Measurements from ENCODE around the gene IGFBP4.
A peak's percentile ranks its signal among the peaks of the same experiment; 100 is the strongest.

IGFBP4 gene

GRCh38 chr17:40432864-40433528 is 10.3 kb upstream of the IGFBP4 start:
- DNase-seq = no peak

DNA sequence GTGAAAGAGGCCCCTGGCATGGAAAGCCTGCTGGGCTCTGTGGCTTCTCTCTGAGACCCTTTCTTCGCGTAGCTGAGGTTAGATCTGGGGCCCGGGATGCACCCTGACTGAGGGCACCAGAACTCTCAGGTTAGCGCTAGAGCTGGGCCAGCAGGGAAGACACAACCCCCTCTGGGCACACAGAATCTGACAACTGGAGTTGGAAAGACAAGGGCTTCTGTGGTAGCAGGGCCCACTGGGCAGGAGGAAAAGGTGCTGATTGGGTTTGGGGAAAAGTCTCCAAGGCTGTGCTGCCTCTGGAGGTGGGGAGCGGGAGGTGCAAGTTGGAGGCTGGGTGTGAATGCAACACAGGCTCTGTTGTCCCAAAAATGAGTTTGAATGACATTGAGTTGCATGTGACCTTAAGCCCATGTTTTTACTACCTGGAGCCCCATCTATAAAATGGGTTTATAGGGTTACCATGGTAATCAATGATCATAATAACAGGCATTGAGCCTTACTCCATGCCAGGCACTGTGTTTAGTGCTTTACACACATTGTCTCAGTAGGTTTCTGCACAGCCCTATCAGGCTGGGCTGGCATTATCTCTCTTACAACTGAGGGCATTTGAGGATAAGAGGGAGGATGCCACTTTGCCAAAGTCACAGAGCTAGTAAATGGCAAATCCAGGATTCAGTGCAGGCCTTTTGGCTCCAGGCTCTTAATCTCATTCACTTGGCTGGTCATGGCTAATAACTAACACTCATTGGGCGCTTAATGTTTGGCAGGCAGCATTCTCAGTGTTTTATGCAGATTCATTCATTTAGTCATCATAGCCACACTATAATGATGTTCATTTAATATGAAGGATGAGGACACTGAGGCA is 9.5 kb upstream of the IGFBP4 start:
- DNase-seq = no peak

- no peak for DNase-seq
These were observed 6.6 kb upstream of the IGFBP4 start for GRCh38 chr17:40436636-40437035.

GRCh38 chr17:40437095-40437732 is 6.0 kb upstream of the IGFBP4 start:
- no peak for DNase-seq

DNA sequence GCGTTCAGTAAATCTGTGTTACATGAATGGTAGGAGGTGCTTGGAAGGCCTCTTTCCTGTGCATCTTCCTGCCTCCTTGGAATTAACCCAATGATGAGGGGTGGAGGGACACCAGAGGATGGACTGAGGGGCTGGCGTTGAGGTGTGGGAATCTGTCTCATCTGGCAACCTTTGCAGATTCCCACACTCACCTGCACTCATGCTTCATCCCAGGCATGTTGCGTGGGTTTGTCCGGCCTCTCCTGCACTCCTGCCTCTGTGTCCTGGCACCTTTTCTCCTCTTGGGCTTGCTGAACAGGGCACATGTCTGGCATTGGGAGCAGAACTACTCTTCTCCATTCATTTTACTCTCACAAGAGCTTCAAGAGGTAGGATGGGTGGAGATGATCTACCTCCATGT is 3.1 kb upstream of the IGFBP4 start:
- no peak for DNase-seq

DNA sequence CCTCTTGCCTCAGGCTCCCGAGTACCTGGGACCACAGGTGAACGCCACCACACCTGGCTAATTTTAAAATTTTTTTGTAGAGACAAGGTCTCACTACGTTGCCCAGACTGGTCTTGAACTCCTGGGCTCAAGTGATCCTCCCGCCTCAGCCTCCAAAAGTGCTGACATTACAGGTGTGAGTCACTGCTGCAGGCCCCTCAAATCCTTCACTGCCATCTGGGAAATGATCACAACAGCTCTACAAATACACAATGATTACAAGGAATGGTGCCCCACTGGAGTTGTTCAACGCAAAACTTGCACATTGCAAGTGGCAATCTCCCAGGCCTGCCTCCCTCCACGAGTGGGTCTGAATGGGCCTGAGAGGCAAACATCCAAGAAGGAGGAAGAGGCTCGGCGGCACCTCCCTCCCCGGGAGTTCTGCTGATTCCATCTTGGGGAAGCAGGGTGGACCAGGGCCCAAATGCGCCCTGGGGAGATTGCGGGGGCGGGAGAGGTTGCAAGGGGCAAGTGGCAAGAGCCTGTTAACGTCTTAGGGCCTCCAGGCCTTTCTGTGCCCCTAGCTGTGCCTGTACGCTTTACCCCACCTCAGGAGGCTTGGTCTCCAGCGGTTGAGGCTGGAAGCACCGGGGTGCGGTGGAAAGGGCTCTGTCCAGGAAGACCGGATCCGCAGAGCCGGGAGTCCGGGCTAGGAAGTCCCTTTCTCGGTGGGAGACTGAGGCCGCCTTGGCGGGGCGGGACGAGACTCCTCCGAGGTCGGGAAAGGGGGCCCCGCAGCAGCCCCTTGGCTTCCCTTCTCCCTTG is 656 bp upstream of the IGFBP4 start:
- no peak for DNase-seq

DNA sequence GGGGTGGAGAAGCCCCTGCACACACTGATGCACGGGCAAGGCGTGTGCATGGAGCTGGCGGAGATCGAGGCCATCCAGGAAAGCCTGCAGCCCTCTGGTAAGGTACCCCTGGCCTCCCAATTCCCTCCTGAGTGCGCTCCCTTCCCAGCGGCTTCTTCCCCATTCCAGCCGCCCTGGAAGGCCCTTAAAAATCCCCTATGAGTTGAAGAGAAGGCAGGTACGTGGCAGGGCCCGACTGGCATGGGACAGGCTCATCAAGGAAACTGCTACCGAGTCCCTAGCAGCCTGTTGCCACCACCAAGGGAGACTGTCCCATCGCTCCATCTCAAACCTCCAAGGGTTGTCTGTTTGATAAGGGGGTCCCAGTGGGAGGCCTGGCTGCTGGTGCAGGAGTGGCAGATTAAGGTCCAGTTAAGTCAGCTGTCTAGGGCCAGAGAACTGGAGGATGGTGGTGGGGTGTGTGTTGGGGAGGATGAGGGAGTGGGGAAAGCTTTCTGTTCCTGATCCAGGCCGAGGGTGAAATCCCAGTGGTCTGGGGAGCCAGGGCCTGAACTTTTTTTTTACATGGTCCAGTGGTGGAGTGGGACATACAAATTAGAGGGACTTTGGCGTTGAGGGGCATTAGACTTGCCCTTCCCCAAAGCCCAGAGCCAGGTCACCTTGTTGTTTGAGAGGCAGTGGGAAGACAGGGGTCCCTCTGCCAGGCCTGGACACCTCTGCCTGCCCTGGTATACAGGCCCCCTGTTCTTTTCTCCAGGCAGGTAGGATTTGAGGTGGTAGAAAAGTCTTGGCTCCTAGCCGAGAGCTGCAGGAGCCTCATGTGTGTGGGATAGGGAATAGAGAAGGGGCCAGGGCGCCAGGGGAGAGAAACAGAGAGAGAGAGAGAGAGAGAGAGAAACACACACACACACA is 994 bp downstream of the IGFBP4 start:
- DNase-seq = no peak

DNA sequence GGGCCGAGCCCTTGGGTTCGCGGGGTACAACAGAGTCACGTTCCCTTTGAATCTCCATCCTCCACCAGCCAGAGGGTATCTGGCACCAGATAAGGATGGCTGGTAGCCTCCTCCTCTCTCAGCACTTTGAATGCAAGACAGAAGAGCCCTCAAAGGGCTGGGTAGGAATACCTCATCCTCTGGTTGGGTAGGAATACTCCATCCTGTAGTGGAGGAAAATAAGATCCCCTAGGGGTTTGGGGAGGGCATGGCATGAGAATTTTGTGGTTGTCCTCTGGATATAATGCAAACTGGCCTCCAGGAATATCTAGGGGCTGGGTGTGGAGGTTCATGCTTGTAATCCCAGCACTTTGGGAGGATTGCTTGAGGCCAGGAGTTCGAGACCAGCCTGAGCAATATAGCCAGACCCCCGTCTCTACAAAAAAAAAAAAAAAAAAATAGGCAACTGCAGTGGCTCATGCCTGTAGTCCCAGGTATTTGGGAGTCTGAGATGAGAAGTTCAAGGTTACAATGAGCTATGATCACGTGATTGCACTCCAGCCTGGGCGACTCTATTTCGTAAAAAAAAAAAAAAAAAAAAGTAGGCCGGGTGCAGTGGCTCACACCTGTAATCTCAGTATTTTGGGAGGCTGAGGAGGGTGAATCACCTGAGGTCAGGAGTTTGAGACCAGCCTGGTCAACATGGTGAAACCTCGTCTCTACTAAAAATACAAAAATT is 2.7 kb downstream of the IGFBP4 start:
- DNase-seq = no peak

DNA sequence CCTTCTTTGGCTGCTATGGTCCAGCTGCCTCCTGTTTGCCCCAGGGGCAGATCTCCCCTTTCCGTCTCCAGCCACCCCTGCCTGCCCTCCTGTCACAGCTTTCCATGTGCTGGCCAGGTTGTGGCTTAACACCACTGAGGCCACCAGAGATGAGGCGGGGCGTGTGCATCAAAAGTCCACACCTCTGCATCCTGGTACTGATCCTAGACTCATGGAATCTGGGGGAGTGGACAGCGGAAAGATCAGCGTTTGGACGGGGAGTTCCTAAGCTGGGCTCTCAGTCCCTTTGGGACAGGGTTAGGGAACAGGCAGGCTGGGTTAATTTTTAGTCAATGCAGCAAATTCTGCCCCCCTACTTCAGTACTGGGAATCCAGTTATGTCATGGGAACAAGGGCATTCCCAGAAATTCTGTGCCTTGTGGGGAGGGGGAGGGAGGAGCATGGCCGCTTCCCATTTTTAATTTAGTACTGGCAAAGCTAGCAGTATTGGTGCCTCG is 3.9 kb downstream of the IGFBP4 start:
- no peak for DNase-seq

- no peak for DNase-seq
These were observed 4.6 kb downstream of the IGFBP4 start for GRCh38 chr17:40447806-40448205.

GRCh38 chr17:40448213-40448638 is 5.0 kb downstream of the IGFBP4 start:
- DNase-seq = no peak

GRCh38 chr17:40448639-40449261 is 5.5 kb downstream of the IGFBP4 start:
- DNase-seq = no peak

GRCh38 chr17:40450175-40450574 is 6.9 kb downstream of the IGFBP4 start:
- peak; percentile 16 for DNase-seq

- no peak for DNase-seq
These were observed 8.2 kb downstream of the IGFBP4 start for GRCh38 chr17:40451420-40451819.

DNA sequence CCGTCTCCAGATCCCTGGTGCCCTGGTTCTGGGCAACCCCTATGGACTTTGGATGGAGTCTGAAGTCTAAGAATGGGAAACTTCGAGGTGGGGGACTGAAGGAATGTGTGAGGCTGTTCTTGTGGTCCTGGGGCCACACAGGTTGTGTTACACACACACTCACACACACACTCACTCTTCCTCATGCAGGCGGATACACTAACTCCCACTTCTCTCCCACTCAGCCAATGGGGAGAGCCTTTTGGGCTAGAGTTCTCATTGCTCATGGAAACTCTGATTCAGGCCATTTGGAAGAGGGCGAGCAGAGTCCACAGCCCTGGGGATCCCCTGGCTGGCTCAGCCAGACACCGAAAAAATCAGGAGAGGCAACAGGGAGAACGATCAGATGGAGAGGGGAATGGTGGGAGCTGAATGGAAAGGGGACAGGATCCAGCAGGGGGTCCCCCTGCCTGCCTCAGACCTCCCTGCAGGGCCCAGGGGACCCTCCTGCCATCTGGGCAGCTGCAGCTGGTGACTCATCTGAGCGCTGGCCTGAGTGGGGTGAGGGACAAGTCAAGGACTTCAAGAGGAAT is 9.1 kb downstream of the IGFBP4 start:
- no peak for DNase-seq

DNA sequence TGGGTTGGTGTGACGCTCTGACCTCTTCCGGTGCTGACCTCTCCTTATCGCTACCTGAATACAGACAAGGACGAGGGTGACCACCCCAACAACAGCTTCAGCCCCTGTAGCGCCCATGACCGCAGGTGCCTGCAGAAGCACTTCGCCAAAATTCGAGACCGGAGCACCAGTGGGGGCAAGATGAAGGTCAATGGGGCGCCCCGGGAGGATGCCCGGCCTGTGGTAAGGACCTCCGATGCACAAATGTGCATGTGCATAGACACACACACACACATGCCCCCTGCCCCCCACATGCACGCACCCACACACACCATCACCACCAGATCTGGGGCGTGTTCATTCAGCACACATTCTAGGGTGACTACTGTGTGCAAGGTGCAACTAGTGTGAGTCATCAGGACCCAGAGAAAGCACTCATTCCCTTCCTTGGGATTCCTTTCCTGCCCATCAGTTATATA is 9.7 kb downstream of the IGFBP4 start:
- no peak for DNase-seq

GRCh38 chr17:40453881-40454612 is 10.8 kb downstream of the IGFBP4 start:
- DNase-seq = no peak

DNA sequence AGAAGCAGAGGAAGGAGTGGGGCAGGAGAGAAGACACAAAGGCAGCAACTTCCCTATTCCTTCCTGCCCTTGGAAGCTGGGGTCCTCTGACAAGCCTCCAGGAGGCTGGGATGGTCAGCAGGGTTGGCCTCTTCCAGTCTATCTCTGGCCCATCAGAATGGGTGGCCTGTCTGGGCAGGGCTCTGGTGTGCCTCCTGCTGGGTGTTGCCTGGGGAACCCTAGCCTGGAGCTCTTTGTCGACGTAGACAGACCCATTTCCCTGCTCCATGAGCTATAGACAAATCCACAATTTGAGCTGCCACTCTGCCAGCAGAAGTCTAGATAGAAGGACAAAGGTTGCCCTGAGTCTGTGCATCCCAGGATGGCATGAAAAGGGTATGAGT is 11.4 kb downstream of the IGFBP4 start:
- no peak for DNase-seq

- no peak for DNase-seq
These were observed 13.2 kb downstream of the IGFBP4 start for GRCh38 chr17:40456396-40456951.
